ENCODE measurements around the gene FARS2.

Gene FARS2

GRCh38 chr6:5712349-5713215, 451.3 kb downstream of the FARS2 start:
- in situ Hi-C loops (cut with HindIII; ENCODE audit: low sequenced_read_pairs): no loop called here
- DNase-seq (ENCODE audit: low read depth, low spot score): no peak
- no peak overlapping the region for H3K4me3 ChIP-seq (ENCODE audit: low read depth, low read length)
- no peak for TF ChIP-seq CTCF (IDR thresholded peaks at IDR 0.05; ENCODE audit: low read depth, low read length)

- in situ Hi-C loops (cut with HindIII; ENCODE audit: low sequenced_read_pairs): no loop called here
Measured at GRCh38 chr6:5713519-5713918, 452.2 kb downstream of the FARS2 start.

GRCh38 chr6:5718231-5718947, 457.1 kb downstream of the FARS2 start:
- no peak for TF ChIP-seq CTCF (IDR thresholded peaks at IDR 0.05; ENCODE audit: low read depth, low read length)
- in situ Hi-C loops (cut with HindIII; ENCODE audit: low sequenced_read_pairs): no loop called here

More at GRCh38 chr6:5713519-5713918, 452.2 kb downstream of the FARS2 start:
- H3K4me3 ChIP-seq (ENCODE audit: low read depth, low read length): no peak overlapping the region
- TF ChIP-seq CTCF (IDR thresholded peaks at IDR 0.05; ENCODE audit: low read depth, low read length): no peak
- DNase-seq (ENCODE audit: low read depth, low spot score): no peak

GRCh38 chr6:5723841-5724691, 462.8 kb downstream of the FARS2 start:
- no peak for TF ChIP-seq CTCF (IDR thresholded peaks at IDR 0.05; ENCODE audit: low read depth, low read length)
- no peak for DNase-seq (ENCODE audit: low read depth, low spot score)
- in situ Hi-C loops (cut with HindIII; ENCODE audit: low sequenced_read_pairs): no loop called here
- H3K4me3 ChIP-seq (ENCODE audit: low read depth, low read length): no peak overlapping the region

More at GRCh38 chr6:5718231-5718947, 457.1 kb downstream of the FARS2 start:
- DNase-seq (ENCODE audit: low read depth, low spot score): no peak
- no peak overlapping the region for H3K4me3 ChIP-seq (ENCODE audit: low read depth, low read length)

GRCh38 chr6:5724911-5725310, 463.6 kb downstream of the FARS2 start:
- no peak for DNase-seq (ENCODE audit: low read depth, low spot score)
- no peak for TF ChIP-seq CTCF (IDR thresholded peaks at IDR 0.05; ENCODE audit: low read depth, low read length)
- in situ Hi-C loops (cut with HindIII; ENCODE audit: low sequenced_read_pairs): no loop called here
- H3K4me3 ChIP-seq (ENCODE audit: low read depth, low read length): no peak overlapping the region

Measured in astrocyte of the spinal cord (primary cell).